Heart left ventricle (tissue), 13 donors: Measurements from ENCODE around the gene GLDC.

ENCODE experiments used
- POLR2A ChIP-seq, 2 donors: fragments of 450-650 bp; IDR thresholded peaks; one replicate each; pipeline ENCODE4 v1.6.1; 2017; ENCODE audit warnings: antibody characterized with exemption in 2 of 2, mild to moderate bottlenecking in 2 of 2, moderate library complexity in 2 of 2
- TF ChIP-seq, protein P1 (sequence below), 12 donors: fragments of 200-600 bp; sonication (generic) in 4 of 12; IDR thresholded peaks; one replicate each; pipeline versions ENCODE4 v1.5.0 to v1.8.0; 2018 to 2022; ENCODE audit warnings: antibody characterized with exemption in 12 of 12, mild to moderate bottlenecking in 5 of 12
- donor health status: ischemic (EF 13 %, LVEDD 7.1; RV severe dilation, severe dysfunction).
- donor health status: DM: no; HTN: yes; CAD: no.
- donor health status: DM: no; HTN: no; CAD: no.
- donor health status: ischemic (EF 25% LVEDD 6.9; RV normal size, moderate dysfunction).
- donor health status: ischemic (EF 25% LVEDD 5.7; RV mildly dilated, moderate dysfunction).
- donor health status: ischemic (EF 35%, LVEDD 5.7; RV mildly dilated, moderate dysfunction).
- donor health status: nonischemic (EF 11% LVEDD 7.7; RV severe dilation, severe dysfunction).
- donor health status: DM: yes; HTN: yes; CAD: no.
- donor health status: PGD.
- donor health status: ischemic (EF 29% LVEDD 5.4; RV normal size, mild dysfunction).
- donor health status: nonischemic (EF 23%, LVEDD 6.1; RV moderate dilation, normal function).

- TF ChIP-seq, protein P1, sequence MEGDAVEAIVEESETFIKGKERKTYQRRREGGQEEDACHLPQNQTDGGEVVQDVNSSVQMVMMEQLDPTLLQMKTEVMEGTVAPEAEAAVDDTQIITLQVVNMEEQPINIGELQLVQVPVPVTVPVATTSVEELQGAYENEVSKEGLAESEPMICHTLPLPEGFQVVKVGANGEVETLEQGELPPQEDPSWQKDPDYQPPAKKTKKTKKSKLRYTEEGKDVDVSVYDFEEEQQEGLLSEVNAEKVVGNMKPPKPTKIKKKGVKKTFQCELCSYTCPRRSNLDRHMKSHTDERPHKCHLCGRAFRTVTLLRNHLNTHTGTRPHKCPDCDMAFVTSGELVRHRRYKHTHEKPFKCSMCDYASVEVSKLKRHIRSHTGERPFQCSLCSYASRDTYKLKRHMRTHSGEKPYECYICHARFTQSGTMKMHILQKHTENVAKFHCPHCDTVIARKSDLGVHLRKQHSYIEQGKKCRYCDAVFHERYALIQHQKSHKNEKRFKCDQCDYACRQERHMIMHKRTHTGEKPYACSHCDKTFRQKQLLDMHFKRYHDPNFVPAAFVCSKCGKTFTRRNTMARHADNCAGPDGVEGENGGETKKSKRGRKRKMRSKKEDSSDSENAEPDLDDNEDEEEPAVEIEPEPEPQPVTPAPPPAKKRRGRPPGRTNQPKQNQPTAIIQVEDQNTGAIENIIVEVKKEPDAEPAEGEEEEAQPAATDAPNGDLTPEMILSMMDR (IDR thresholded peaks at IDR 0.05), result no peak
- no peak for TF ChIP-seq POLR2A (IDR thresholded peaks at IDR 0.05)
Measured at GRCh38 chr9:6676254-6676921, 30.9 kb upstream of the GLDC start.
